Measurements from ENCODE around the gene SAP25.
"Not testable (repeated sequence)": the region's sequence is repeated elsewhere in the genome, so short reads cannot be mapped to it uniquely, and the experiment has no call there.

Gene SAP25

DNA sequence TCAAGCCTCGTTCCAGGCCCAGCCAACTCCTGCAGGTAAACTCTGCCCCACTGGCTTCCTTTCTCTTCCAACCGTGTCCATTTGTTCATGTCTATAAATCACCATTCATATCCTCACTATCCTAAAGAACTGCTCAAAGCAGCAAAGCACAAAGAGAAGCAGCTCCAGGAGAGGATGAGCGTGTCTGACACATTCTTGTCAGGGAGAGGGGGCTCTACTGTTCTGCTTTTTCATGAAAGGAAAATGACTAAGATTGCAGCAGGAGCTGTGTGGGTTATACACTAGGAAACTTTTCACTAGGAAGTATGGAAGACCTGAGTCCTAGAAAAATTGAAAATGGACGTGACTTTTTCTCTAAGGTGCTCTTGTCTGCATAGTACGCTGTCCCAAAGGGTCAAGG lies 18.0 kb downstream of the SAP25 start:
- no peak overlapping the region for H3K4me3 ChIP-seq (ENCODE audit: low read length)
- TF ChIP-seq, protein P1, sequence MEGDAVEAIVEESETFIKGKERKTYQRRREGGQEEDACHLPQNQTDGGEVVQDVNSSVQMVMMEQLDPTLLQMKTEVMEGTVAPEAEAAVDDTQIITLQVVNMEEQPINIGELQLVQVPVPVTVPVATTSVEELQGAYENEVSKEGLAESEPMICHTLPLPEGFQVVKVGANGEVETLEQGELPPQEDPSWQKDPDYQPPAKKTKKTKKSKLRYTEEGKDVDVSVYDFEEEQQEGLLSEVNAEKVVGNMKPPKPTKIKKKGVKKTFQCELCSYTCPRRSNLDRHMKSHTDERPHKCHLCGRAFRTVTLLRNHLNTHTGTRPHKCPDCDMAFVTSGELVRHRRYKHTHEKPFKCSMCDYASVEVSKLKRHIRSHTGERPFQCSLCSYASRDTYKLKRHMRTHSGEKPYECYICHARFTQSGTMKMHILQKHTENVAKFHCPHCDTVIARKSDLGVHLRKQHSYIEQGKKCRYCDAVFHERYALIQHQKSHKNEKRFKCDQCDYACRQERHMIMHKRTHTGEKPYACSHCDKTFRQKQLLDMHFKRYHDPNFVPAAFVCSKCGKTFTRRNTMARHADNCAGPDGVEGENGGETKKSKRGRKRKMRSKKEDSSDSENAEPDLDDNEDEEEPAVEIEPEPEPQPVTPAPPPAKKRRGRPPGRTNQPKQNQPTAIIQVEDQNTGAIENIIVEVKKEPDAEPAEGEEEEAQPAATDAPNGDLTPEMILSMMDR (IDR thresholded peaks at IDR 0.05; ENCODE audit: insufficient read depth, low read depth, low read length, missing control alignments), result no peak
- no peak for DNase-seq (ENCODE audit: low read depth)

DNA sequence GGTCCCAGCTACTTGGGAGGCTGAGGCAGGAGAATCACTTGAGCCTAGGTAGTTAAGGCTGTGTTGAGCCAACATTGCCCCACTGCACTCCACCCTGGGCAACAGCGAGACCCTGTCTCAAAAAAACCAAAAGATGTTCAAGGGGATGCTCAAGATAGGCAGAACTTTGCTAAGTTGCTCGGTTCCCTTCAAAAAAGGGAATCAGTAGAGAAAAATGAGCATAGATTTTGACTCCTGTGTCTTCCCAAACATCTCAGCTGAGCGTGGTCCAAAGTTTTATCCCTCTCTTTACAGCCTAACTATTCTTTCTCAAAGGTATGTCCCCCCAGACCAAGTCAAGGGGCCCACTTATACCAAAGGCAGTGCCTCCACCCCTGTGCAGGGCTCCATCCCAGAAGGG lies 20.7 kb downstream of the SAP25 start:
- DNase-seq (ENCODE audit: low read depth), result no peak
- TF ChIP-seq, protein P1 (IDR thresholded peaks at IDR 0.05; ENCODE audit: insufficient read depth, low read depth, low read length, missing control alignments), result no peak
- H3K4me3 ChIP-seq (ENCODE audit: low read length), result no peak overlapping the region

DNA sequence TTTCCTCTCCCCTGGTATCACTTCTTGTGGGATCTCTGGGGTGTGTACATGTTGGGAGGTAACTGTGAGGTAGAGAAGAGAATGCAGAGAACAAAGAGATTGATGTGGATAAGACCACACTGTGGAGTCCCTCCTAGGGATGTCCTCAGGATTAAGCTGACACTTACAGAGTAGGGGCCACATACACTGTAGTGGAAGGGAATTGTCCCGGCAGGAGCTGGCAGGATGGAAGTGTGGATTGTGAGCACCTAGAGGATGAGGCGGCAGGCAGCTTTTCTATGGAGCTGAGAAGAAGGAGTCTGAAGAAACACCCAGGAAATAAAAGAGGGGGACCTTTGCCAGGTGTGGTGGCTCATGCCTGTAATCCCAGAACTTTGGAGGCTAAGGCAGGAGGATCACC lies 21.2 kb downstream of the SAP25 start:
- TF ChIP-seq, protein P1 (IDR thresholded peaks at IDR 0.05; ENCODE audit: insufficient read depth, low read depth, low read length, missing control alignments), result no peak
- no peak overlapping the region for H3K4me3 ChIP-seq (ENCODE audit: low read length)
- no peak for DNase-seq (ENCODE audit: low read depth)

DNA sequence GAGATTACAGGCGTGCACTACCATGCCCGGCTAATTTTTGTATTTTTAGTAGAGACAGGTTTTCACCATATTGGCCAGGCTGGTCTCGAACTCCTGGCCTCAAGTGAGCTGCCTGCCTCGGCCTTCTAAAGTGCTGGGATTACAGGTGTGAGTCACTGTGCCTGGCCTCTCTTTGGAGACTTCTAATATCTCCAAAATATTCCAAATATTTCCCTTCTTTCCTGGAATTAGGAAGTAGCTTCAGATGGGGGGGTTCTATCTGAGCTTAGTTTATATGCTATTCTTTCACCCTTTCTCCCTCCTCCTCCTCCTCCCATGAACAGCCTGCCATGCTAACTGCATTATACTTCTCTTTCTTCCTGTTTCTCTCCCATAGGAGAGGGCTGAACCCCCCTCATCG lies 25.3 kb downstream of the SAP25 start:
- H3K4me3 ChIP-seq (ENCODE audit: low read length); DNase-seq (ENCODE audit: low read depth): not testable (repeated sequence)

DNA sequence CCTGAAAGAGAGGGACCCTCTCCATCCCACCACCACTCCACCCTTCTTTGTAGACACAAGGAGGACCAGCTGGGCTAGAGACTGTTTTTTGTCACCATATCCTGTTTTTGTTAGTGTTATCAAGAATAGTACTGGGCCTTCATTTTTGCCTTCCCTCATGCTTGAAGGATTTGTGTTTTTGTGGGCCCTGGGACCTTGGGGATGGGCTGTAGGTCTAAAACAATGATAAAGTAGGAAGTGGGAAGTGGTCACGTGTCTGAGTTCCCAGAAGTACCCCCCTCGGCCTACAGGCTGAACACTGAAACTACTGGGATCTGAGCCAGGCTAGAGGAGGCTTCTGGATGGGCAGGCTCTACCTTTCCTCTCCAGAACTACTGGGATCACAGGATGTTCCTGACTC lies 25.8 kb downstream of the SAP25 start:
- DNase-seq (ENCODE audit: low read depth), result no peak
- no peak overlapping the region for H3K4me3 ChIP-seq (ENCODE audit: low read length)
- TF ChIP-seq, protein P1 (IDR thresholded peaks at IDR 0.05; ENCODE audit: insufficient read depth, low read depth, low read length, missing control alignments), result no peak

DNA sequence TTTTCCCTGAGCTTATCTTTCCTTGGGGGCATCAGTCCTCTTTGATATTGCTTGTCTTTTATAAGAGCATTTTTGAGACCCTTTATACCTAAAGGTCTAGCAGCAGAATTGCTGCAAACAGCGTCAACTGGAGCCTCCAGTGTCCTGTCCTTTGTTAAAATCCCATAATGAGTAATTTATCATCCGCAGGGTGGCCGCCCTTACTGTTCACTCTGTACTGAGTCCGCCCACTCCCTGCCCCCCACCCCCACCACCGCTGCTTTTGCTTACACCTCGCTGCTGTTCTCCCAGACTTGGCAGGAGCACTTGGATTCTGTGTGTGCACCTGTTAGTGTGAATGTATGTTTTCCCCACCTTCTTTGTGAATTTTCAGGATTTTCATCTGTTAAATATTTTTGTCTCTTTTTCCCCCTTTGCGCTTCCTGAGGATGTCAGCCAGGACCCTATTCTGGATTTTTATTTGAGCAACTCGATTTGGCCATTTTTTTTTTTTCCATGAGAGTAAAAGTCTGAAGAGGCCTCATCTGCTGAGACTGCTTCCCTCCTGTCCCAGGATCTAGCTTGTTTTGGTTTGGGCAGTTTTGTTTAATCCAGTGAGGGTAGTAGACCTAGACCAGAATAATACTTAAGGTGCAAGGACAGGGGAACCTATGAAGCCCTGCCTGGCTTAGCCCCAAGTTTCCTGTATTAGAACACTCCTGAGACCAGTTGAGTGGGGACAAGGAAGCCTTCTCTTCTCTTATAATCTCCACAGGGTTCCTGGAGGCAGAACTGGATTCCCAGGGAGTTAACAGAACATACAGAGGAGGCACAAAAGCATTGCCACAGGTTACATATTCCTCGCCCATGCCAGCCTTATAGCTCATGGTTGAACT lies 26.5 kb downstream of the SAP25 start:
- H3K4me3 ChIP-seq (ENCODE audit: low read length), result no peak overlapping the region
- TF ChIP-seq, protein P1 (IDR thresholded peaks at IDR 0.05; ENCODE audit: insufficient read depth, low read depth, low read length, missing control alignments), result no peak
- no peak for DNase-seq (ENCODE audit: low read depth)

DNA sequence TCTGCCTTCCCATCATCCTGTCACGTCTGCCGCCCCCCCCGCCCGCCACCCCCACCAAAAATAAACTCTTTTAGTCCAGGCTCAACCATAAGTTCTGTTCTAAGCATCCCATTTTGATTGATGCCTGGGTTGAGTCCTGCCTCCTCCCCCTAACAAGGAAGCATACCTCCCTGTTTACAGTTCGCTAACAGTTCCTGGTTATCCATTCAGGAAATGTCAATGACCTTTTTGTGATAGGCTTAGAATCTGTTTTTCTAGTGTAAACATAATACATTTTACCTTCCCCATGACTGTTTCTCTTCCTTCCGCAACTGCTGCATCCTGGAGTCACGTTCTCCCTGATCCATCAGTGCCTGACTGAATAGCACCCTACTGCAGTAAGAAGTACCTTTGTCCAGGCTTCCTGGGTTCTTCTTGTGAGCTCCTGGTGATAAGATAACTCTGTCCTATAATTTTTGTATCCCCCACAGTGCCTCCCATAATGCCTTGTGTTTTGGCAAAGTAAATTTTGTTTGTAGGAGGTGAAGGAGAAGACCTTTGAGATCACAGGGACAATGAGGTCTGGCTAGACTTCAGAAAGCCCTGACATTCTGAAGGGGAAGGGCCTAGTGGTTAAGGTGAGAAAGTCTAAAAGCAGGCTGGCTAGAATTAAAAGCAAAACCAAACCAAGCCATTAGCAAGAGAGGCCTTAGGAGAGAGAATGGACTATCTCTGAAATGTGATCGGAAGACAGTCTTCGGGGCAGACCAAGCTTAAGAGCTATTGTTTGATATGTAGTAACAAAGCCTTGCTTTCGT lies 27.4 kb downstream of the SAP25 start:
- no peak overlapping the region for H3K4me3 ChIP-seq (ENCODE audit: low read length)
- no peak for DNase-seq (ENCODE audit: low read depth)
- TF ChIP-seq, protein P1 (IDR thresholded peaks at IDR 0.05; ENCODE audit: insufficient read depth, low read depth, low read length, missing control alignments), result no peak
